Right lobe of liver (tissue), 6 donors: Measurements from ENCODE around the gene PTCH1. TPM values are rescaled to one million over a fixed set of nuclear protein-coding genes. Genes with fewer than 3 reads are reported as not detected.

Experiments used
- ATAC-seq, 4 donors: fragments of 200-7000 bp; cut with Tn5 transposase; one replicate each; pipeline ENCODE4 v1.9.1; 2020; ENCODE audit warnings: mild to moderate bottlenecking in 4 of 4, moderate library complexity in 4 of 4
- DNase-seq, 3 donors: peaks; one replicate each; pipeline ENCODE4 v3.0.0-alpha.2; 2020
- H3K27ac ChIP-seq, 3 donors: fragments of 200-600 bp; one replicate each; pipeline ENCODE4 v1.8.0; 2022
- H3K27me3 ChIP-seq, 2 donors: fragments of 200-600 bp; one replicate each; pipeline ENCODE4 v1.8.0; 2022
- H3K36me3 ChIP-seq, 4 donors: fragments of 200-600 bp; sonication (generic) in 1 of 4; one replicate each; pipeline versions ENCODE4 v1.5.1 to v1.8.0; 2017 to 2022; ENCODE audit warnings: control low read depth in 1 of 4
- H3K4me1 ChIP-seq, 4 donors: fragments of 200-600 bp; sonication (generic) in 1 of 4; one replicate each; pipeline versions ENCODE4 v1.5.1 to v1.8.0; 2017 to 2022; ENCODE audit warnings: control low read depth in 1 of 4
- H3K4me3 ChIP-seq, 3 donors: fragments of 200-600 bp; one replicate each; pipeline ENCODE4 v1.8.0; 2022
- H3K9me3 ChIP-seq, 4 donors: fragments of 200-600 bp; sonication (generic) in 1 of 4; one replicate each; pipeline versions ENCODE4 v1.5.1 to v1.8.0; 2017 to 2022; ENCODE audit warnings: control low read depth in 1 of 4
- POLR2A ChIP-seq: fragments of 450-650 bp; IDR thresholded peaks from one replicate; pipeline ENCODE4 v1.6.1; 2017; ENCODE audit warnings: antibody characterized with exemption, mild to moderate bottlenecking
- WGBS: methylation state at CpG from one replicate; pipeline ENCODE4 v1.1.6; 2018; ENCODE audit warnings: low coverage, low lambda C conversion rate; ENCODE audit not compliant: insufficient coverage; ENCODE audit errors: missing lambda C conversion rate; 5-methylcytosine and 5-hydroxymethylcytosine counted together
- intact Hi-C, 2 donors: fragments of 100-400 bp; cut with DNase I; formaldehyde crosslinking; loops; one replicate each; pipeline versions ENCODE4 v1.11.2 to v1.14.1; 2022
- total RNA-seq, 6 experiments: library from RNA; depleted of rRNA in 2 of 6; stranded (reverse); fragments of >200 nt in 2 of 6; fragmentation: NEBNext Ultra II Directional in 3 of 6; extraction: Animal tissue kit (Norgen Biotek cat#: 25700) in 3 of 6; gene quantifications; one replicate each; pipeline versions ENCODE4 v1.1.0 to v1.2.4, GENCODE V29; 2016 to 2023
- TF ChIP-seq, protein P1 (sequence below), 4 donors: fragments of 200-600 bp in 3 of 4; fragments of 450-650 bp in 1 of 4; IDR thresholded peaks; one replicate each; pipeline versions ENCODE4 v1.5.1 to v1.8.0; 2016 to 2022; ENCODE audit warnings: antibody characterized with exemption in 4 of 4, mild to moderate bottlenecking in 2 of 4
- donor health status: DM: no; HTN: yes; CAD: no.
- donor health status: DM: no; HTN: no; CAD: no.
- donor health status: DM: no; HTN: no; CAD: no.
- donor health status: DM: no; HTN: yes; CAD: no.
- donor health status: DM: no; HTN: yes; CAD: no.

Gene PTCH1
- total RNA-seq, 6 experiments from 2014 or later = 2.0 to 8.3 (median 5.2) TPM

DNA sequence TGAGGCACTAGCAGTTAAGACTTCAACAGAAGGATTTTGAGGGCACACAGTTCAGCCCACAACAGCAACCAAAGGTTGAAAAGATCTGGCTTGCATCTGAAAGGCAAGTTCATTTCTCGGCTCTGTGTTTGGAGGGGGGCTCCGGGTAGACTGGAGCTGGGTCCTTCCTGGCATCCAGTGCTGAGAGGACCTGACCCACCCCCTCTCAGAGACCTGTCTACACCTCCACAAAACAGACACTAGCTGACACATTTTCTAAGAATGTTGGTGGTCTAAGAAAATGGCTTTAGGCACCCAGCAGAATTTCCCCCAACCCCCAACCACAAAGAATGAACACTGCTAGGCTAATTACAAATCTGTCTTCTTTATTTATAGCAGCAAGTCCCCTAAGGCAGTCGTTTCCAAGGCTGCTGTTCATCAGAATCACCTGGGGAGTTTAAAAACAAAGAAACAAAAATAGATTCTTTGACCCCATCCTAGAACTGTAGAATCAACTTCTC lies 6.2 kb upstream of the PTCH1 start:
- no peak for TF ChIP-seq POLR2A
- TF ChIP-seq, protein P1, sequence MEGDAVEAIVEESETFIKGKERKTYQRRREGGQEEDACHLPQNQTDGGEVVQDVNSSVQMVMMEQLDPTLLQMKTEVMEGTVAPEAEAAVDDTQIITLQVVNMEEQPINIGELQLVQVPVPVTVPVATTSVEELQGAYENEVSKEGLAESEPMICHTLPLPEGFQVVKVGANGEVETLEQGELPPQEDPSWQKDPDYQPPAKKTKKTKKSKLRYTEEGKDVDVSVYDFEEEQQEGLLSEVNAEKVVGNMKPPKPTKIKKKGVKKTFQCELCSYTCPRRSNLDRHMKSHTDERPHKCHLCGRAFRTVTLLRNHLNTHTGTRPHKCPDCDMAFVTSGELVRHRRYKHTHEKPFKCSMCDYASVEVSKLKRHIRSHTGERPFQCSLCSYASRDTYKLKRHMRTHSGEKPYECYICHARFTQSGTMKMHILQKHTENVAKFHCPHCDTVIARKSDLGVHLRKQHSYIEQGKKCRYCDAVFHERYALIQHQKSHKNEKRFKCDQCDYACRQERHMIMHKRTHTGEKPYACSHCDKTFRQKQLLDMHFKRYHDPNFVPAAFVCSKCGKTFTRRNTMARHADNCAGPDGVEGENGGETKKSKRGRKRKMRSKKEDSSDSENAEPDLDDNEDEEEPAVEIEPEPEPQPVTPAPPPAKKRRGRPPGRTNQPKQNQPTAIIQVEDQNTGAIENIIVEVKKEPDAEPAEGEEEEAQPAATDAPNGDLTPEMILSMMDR (IDR thresholded peaks at IDR 0.05) = no peak
- no peak for DNase-seq
- H3K27me3 ChIP-seq = no peaks in the 10 kb centered on the region
- no peaks in the 10 kb centered on the region for H3K4me1 ChIP-seq
- H3K9me3 ChIP-seq = no peaks in the 10 kb centered on the region
- H3K36me3 ChIP-seq = no peaks in the 10 kb centered on the region
- intact Hi-C loops = no loop called here
- no peak overlapping the region for H3K27ac ChIP-seq
- WGBS = 58% methylated on average over 3 of the region's 3 CpGs
- ATAC-seq = no peak
- no peak overlapping the region for H3K4me3 ChIP-seq

DNA sequence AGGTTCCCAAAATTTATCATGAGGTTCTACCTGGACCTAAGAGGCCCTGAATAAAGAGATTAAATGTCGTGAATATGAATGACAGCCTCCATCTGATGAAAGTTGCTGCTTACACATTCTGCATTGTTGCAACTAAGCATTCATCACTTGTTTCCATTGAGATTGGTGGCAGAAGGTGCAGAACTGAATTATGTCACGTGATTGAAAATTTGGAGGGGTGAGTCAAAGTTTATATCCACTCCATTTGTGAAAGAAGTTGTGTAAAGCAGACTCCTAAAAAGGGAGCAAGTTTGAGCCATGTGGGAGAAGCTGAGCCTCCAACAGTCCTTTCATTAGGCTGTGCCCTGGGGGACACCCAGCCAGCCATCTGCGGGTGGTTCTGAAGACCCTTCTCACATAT lies 4.9 kb upstream of the PTCH1 start:
- H3K36me3 ChIP-seq = no peaks in the 10 kb centered on the region
- no peak for DNase-seq
- no peaks in the 10 kb centered on the region for H3K27me3 ChIP-seq
- TF ChIP-seq POLR2A = no peak
- TF ChIP-seq, protein P1 (IDR thresholded peaks at IDR 0.05) = no peak
- 78% methylated on average over 2 of the region's 3 CpGs for WGBS
- intact Hi-C loops = no loop called here
- H3K4me1 ChIP-seq = no peaks in the 10 kb centered on the region
- no peak overlapping the region for H3K4me3 ChIP-seq
- H3K27ac ChIP-seq = no peak overlapping the region
- no peak for ATAC-seq
- no peaks in the 10 kb centered on the region for H3K9me3 ChIP-seq

DNA sequence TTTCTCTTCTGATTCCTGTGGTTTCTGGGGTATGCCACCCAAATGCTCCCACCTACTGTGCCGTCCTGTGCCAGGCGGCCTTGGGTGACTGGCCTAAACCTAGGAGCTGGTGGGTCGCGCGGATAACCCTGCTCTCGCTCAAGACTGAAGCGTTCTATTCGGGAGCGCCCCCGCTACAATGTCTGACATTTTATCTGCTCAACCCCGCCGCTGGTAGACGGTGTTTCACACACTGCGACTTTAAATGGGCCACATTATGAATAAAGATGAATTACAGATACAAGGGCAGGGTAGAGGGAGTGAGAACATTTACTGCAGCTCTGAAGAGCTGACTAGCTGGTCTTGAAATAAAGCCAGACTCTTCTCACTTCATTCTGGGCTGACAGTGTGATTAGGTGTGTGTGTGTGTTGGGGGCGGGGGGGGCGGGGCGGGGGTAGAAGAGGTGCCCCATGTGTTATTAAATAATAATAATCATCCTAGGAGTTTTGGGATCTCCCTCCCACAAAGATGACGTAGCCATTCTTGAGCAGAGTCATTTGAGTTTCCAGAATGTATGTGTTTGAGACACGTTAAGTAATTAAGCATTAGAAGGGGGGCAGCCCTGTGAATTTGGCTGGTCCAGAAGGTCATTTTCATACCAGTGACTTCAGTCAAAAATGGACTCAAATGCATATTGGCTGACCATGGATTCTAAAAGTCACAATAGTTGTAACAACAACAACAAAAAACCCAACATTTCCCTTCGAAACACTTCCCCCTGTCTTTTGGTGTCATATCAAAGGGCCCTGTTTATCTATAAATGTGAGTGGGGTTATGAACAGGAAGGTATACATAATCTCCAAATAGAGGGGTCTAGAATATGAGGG lies 1.0 kb upstream of the PTCH1 start:
- TF ChIP-seq POLR2A = no peak
- TF ChIP-seq, protein P1 (IDR thresholded peaks at IDR 0.05) = no peak
- Histone ChIP-seq H3K4me1 (peaks cover 0 to 9% (median 3%) of the 10 kb centered on the region in 4 donors), H3K4me3 (no peak overlapping the region), H3K9me3 (no peaks in the 10 kb centered on the region), H3K27ac (no peak overlapping the region), H3K27me3 (no peaks in the 10 kb centered on the region), H3K36me3 (no peaks in the 10 kb centered on the region)
- intact Hi-C loops = no loop called here
- DNase-seq (no peak), ATAC-seq (no peak)
- WGBS = 53% methylated on average over 15 of the region's 20 CpGs

DNA sequence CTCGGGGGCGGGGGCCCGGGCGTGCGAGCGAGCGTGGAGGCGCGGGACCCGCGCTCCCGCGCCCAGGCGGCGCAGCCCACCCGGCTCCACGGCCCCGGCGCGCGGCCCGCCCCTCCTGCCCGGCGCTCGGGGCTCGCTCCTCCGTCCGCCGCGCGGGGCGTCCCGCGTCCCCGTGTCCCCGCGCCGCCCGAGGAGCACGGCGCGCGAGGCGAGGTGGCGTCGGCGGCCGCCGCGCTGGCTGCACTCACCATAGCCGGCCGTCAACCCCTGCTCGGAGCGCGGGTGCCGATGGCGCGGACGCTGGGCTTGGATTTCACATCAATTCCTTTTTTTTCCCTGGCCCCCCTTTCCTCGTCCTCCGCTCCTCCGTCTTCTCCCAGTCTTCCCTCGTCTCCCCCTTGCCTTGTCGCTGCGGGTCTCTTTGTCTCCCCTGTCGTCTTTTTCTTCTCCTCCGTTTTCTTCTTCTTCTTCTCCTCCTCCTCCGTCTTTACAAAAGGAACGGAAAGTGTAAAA lies 494 bp downstream of the PTCH1 start:
- no peaks in the 10 kb centered on the region for H3K36me3 ChIP-seq
- H3K27ac ChIP-seq = no peak overlapping the region
- peak overlapping the region; percentile 42 to 48 (median 44) for H3K4me3 ChIP-seq
- H3K4me1 ChIP-seq = peaks cover 0 to 13% (median 5%) of the 10 kb centered on the region in 4 donors
- DNase-seq (no peak), ATAC-seq (peak; percentile 13 to 40 (median 32))
- intact Hi-C loops = no loop called here
- H3K27me3 ChIP-seq = no peaks in the 10 kb centered on the region
- WGBS = 3% methylated on average over 18 of the region's 69 CpGs
- no peaks in the 10 kb centered on the region for H3K9me3 ChIP-seq
- no peak for TF ChIP-seq POLR2A
- TF ChIP-seq, protein P1 (IDR thresholded peaks at IDR 0.05) = no peak
